IMR-90 (cell line): ENCODE measurements around the gene PRMT1. TPM values are rescaled to one million over a fixed set of nuclear protein-coding genes. Genes with fewer than 3 reads are reported as not detected.

Experiments used
- ATAC-seq: fragments of 200-7000 bp; cut with Tn5 transposase; 2 replicates; pipeline ENCODE4 v1.9.1; 2020; ENCODE audit warnings: low read depth, mild to moderate bottlenecking, moderate library complexity
- BruUV-seq: library from RNA; stranded (reverse); fragments of 400-500 nt; replicated peaks from 2 replicates; lab custom pipeline; 2021; lab: Mats Ljungman, UMichigan
- CTCF ChIA-PET: fragments of 300-600 bp; formaldehyde crosslinking; extraction: SDS; loops from one replicate; lab custom pipeline; 2021; ENCODE audit warnings: antibody characterized with exemption; lab: Yijun Ruan, JAX
- POLR2A ChIA-PET: fragments of 300-600 bp; sonication (Branson Sonifier 250); formaldehyde crosslinking; loops from one replicate; lab custom pipeline; 2022; ENCODE audit warnings: antibody characterized with exemption; ENCODE audit not compliant: unreplicated experiment; lab: Charles Lee
- DNase-seq: peaks from one replicate; pipeline ENCODE4 v3.0.0; 2013
- H2AFZ ChIP-seq: replicated peaks from 2 replicates; pipeline ENCODE3; 2013; ENCODE audit warnings: low read length, mild to moderate bottlenecking; ENCODE audit not compliant: poor library complexity
- H2AK5ac ChIP-seq: 2 replicates; pipeline ENCODE4 v1.6.1; 2013; ENCODE audit warnings: low read depth, low read length, inconsistent platforms
- H2AK9ac ChIP-seq: replicated peaks from 2 replicates; pipeline ENCODE3; 2013; ENCODE audit warnings: mild to moderate bottlenecking, low read depth, low read length, moderate library complexity; ENCODE audit not compliant: poor library complexity
- H2BK120ac ChIP-seq: 2 replicates; pipeline ENCODE4 v1.6.1; 2013; ENCODE audit warnings: low read depth, low read length, inconsistent platforms
- H2BK15ac ChIP-seq: 3 replicates; pipeline ENCODE4 v1.6.1; 2013; ENCODE audit warnings: low read depth, low read length, inconsistent platforms
- H2BK20ac ChIP-seq: 2 replicates; pipeline ENCODE4 v1.6.1; 2013; ENCODE audit warnings: low read depth, mild to moderate bottlenecking, inconsistent platforms, low read length, moderate library complexity
- H2BK5ac ChIP-seq: 2 replicates; pipeline ENCODE4 v1.6.1; 2013; ENCODE audit warnings: mild to moderate bottlenecking, low read depth, low read length, inconsistent platforms; ENCODE audit not compliant: poor library complexity, severe bottlenecking
- H3K14ac ChIP-seq: replicated peaks from 2 replicates; pipeline ENCODE4 v1.6.1; 2013; ENCODE audit warnings: low read depth, low read length, inconsistent platforms
- H3K18ac ChIP-seq: 2 replicates; pipeline ENCODE4 v1.6.1; 2013; ENCODE audit warnings: low read depth, low read length, control low read depth
- H3K23ac ChIP-seq: 2 replicates; pipeline ENCODE4 v1.6.1; 2013; ENCODE audit warnings: low read depth, low read length, inconsistent platforms
- H3K27ac ChIP-seq: 2 replicates; pipeline ENCODE4 v1.5.1; 2013; ENCODE audit warnings: mild to moderate bottlenecking, control low read depth, low read length; ENCODE audit not compliant: insufficient read depth
- H3K27me3 ChIP-seq: 2 replicates; pipeline ENCODE4 v1.6.1; 2013; ENCODE audit warnings: low read length; ENCODE audit not compliant: control insufficient read depth, insufficient read depth
- H3K36me3 ChIP-seq: 2 replicates; pipeline ENCODE4 v1.6.1; 2013; ENCODE audit warnings: low read length, mixed read lengths; ENCODE audit not compliant: control insufficient read depth, insufficient read depth
- H3K4ac ChIP-seq: 2 replicates; pipeline ENCODE4 v1.6.1; 2013; ENCODE audit warnings: low read depth, low read length, inconsistent platforms
- H3K4me1 ChIP-seq: 2 replicates; pipeline ENCODE4 v1.6.1; 2013; ENCODE audit warnings: low read length, mixed read lengths; ENCODE audit not compliant: control insufficient read depth, insufficient read depth
- H3K4me2 ChIP-seq: 2 replicates; pipeline ENCODE4 v1.6.1; 2013; ENCODE audit warnings: low read depth, mild to moderate bottlenecking, control low read depth, low read length, moderate library complexity
- H3K4me3 ChIP-seq: 2 replicates; pipeline ENCODE4 v1.5.1; 2013; ENCODE audit warnings: low read depth, mild to moderate bottlenecking, control low read depth, low read length, moderate library complexity; ENCODE audit not compliant: insufficient read depth
- H3K56ac ChIP-seq: 2 replicates; pipeline ENCODE4 v1.6.1; 2013; ENCODE audit warnings: low read length, inconsistent platforms; ENCODE audit not compliant: insufficient read depth; ENCODE audit errors: extremely low read depth
- H3K79me1 ChIP-seq, 2 experiments: 2 replicates each; pipeline ENCODE4 v1.6.1; 2013; ENCODE audit warnings: low read length in 2 of 2, inconsistent platforms in 1 of 2, low read depth in 1 of 2
- H3K9ac ChIP-seq: 2 replicates; pipeline ENCODE4 v1.6.1; 2013; ENCODE audit warnings: low read depth, low read length, control low read depth
- H3K9me1 ChIP-seq: 2 replicates; pipeline ENCODE4 v1.6.1; 2013; ENCODE audit warnings: low read length, inconsistent platforms; ENCODE audit not compliant: insufficient read depth
- H3K9me3 ChIP-seq: 2 replicates; pipeline ENCODE4 v1.6.1; 2013; ENCODE audit warnings: low read length; ENCODE audit not compliant: control insufficient read depth, insufficient read depth
- H4K20me1 ChIP-seq: 2 replicates; pipeline ENCODE4 v1.6.1; 2013; ENCODE audit warnings: low read length, inconsistent platforms; ENCODE audit not compliant: insufficient read depth
- H4K5ac ChIP-seq: 2 replicates; pipeline ENCODE4 v1.6.1; 2013; ENCODE audit warnings: mild to moderate bottlenecking, low read depth, low read length, control low read depth
- H4K8ac ChIP-seq, 2 experiments: 2 replicates each; pipeline ENCODE4 v1.6.1; 2013; ENCODE audit warnings: low read depth in 2 of 2, low read length in 2 of 2, control low read depth in 1 of 2, inconsistent platforms in 1 of 2
- H4K91ac ChIP-seq: 2 replicates; pipeline ENCODE4 v1.6.1; 2013; ENCODE audit warnings: low read depth, low read length, inconsistent platforms; ENCODE audit not compliant: insufficient read depth
- BHLHE40 ChIP-seq: fragments of 150-350 bp; IDR thresholded peaks from 2 replicates; pipeline ENCODE4 v1.6.1; 2016; ENCODE audit warnings: mild to moderate bottlenecking, low read depth, low read length
- CEBPB ChIP-seq: IDR thresholded peaks from 2 replicates; pipeline ENCODE4 v1.6.1; 2012; ENCODE audit warnings: low read depth, low read length, improper control_type of control experiment
- CHD1 ChIP-seq: IDR thresholded peaks from 2 replicates; pipeline ENCODE4 v1.6.1; 2012; ENCODE audit warnings: low read depth, low read length, improper control_type of control experiment
- FOS ChIP-seq: fragments of 150-350 bp; IDR thresholded peaks from 2 replicates; pipeline ENCODE4 v1.6.1; 2016; ENCODE audit warnings: low read depth, low read length
- MAFK ChIP-seq: IDR thresholded peaks from 2 replicates; pipeline ENCODE4 v1.6.1; 2012; ENCODE audit warnings: low read depth, low read length, improper control_type of control experiment
- MAZ ChIP-seq: IDR thresholded peaks from 2 replicates; pipeline ENCODE4 v1.6.1; 2012; ENCODE audit warnings: low read depth, mild to moderate bottlenecking, low read length, improper control_type of control experiment, moderate library complexity, borderline replicate concordance
- MXI1 ChIP-seq: IDR thresholded peaks from 2 replicates; pipeline ENCODE4 v1.6.1; 2012; ENCODE audit warnings: low read depth, mild to moderate bottlenecking, low read length, moderate library complexity, borderline replicate concordance
- NFE2L2 ChIP-seq: fragments of 150-350 bp; IDR thresholded peaks from 2 replicates; pipeline ENCODE4 v1.6.1; 2016; ENCODE audit warnings: low read depth, mild to moderate bottlenecking, low read length
- POLR2A ChIP-seq: IDR thresholded peaks from 2 replicates; pipeline ENCODE4 v1.6.1; 2012; ENCODE audit warnings: mild to moderate bottlenecking, low read depth, low read length
- RAD21 ChIP-seq: IDR thresholded peaks from 2 replicates; pipeline ENCODE4 v1.6.1; 2012; ENCODE audit warnings: low read length, improper control_type of control experiment
- RCOR1 ChIP-seq: IDR thresholded peaks from 2 replicates; pipeline ENCODE4 v1.6.1; 2012; ENCODE audit warnings: mild to moderate bottlenecking, low read length, improper control_type of control experiment; ENCODE audit not compliant: insufficient replicate concordance
- RFX5 ChIP-seq: IDR thresholded peaks from 2 replicates; pipeline ENCODE4 v1.8.0; 2012; ENCODE audit warnings: low read depth, mild to moderate bottlenecking, low read length, moderate library complexity
- SMC3 ChIP-seq: fragments of 150-350 bp; IDR thresholded peaks from 2 replicates; pipeline ENCODE4 v1.6.1; 2016; ENCODE audit warnings: low read depth, mild to moderate bottlenecking, antibody characterized with exemption, low read length, moderate library complexity
- WGBS, 2 experiments: methylation state at CpG; one replicate each; pipeline versions ENCODE4 v1.1.5 to v1.1.7; 2013; ENCODE audit warnings: missing lambda C conversion rate in 2 of 2; ENCODE audit not compliant: insufficient read length in 1 of 2; ENCODE audit errors: extremely low coverage in 2 of 2; 5-methylcytosine and 5-hydroxymethylcytosine counted together
- dilution Hi-C: fragments of 300-500 bp; cut with HindIII; formaldehyde crosslinking; loops from one replicate; pipeline ENCODE4 v1.14.3; 2018; ENCODE audit warnings: low sequenced_read_pairs; ENCODE audit not compliant: unreplicated experiment
- in situ Hi-C: fragments of 300-500 bp; cut with MboI; formaldehyde crosslinking; loops from 3 replicates; pipeline ENCODE4 v1.14.3; 2019; ENCODE audit warnings: low sequenced_read_pairs, inconsistent platforms, mixed read lengths
- intact Hi-C: fragments of 100-400 bp; cut with micrococcal nuclease; formaldehyde crosslinking; loops from 2 replicates; pipeline ENCODE4 v1.10.0; 2022
- polyA plus RNA-seq, 3 experiments: library from polyadenylated mRNA; depleted of rRNA; stranded (reverse); fragments of >200 nt; gene quantifications; 2 replicates each; pipeline ENCODE4 v1.2.3, GENCODE V29; 2012; ENCODE audit warnings: low replicate concordance in 1 of 3
- total RNA-seq: library from RNA; depleted of rRNA; stranded (reverse); fragments of >200 nt; gene quantifications from 2 replicates; pipeline ENCODE4 v1.2.3, GENCODE V29; 2012
- TF ChIP-seq, protein P1 (sequence below): conservative IDR thresholded peaks from 2 replicates; pipeline ENCODE4 v1.5.1; 2012; ENCODE audit warnings: mild to moderate bottlenecking, low read depth, low read length, improper control_type of control experiment
- TF ChIP-seq, protein P2 (sequence below): fragments of 150-350 bp; IDR thresholded peaks from 2 replicates; pipeline ENCODE4 v1.6.1; 2016; ENCODE audit warnings: low read depth, mild to moderate bottlenecking, low read length, moderate library complexity, borderline replicate concordance
- TF ChIP-seq, protein P3 (sequence below): fragments of 150-350 bp; IDR thresholded peaks from 2 replicates; pipeline ENCODE4 v1.6.1; 2017; ENCODE audit warnings: mild to moderate bottlenecking, antibody characterized with exemption, low read length, low read depth

The PRMT1 gene
- total and polyA plus RNA-seq, 2 of the 4 experiments (the other 2 are of a cell fraction), result 497 to 840 TPM

- H3K14ac ChIP-seq, result no peak overlapping the region
- H3K9me1 ChIP-seq, result no peaks in the 10 kb centered on the region
- H4K5ac ChIP-seq, result no peak overlapping the region
- no peak overlapping the region for H3K18ac ChIP-seq
- BruUV-seq, result no TSS peak
- CTCF ChIA-PET, result interaction anchor here (0.6 kb wide), 1 partner anchor 1566 kb away, joined by 3 read pairs; no protein-coding TSS in a partner anchor
- DNase-seq (no peak), ATAC-seq (no peak)
- H3K9me3 ChIP-seq, result no peaks in the 10 kb centered on the region
- peaks cover 82% of the 10 kb centered on the region for H3K36me3 ChIP-seq
- H3K9ac ChIP-seq, result no peak overlapping the region
- H2AK5ac ChIP-seq, result no peak overlapping the region
- no peak overlapping the region for H3K27ac ChIP-seq
- TF ChIP-seq, protein P1, sequence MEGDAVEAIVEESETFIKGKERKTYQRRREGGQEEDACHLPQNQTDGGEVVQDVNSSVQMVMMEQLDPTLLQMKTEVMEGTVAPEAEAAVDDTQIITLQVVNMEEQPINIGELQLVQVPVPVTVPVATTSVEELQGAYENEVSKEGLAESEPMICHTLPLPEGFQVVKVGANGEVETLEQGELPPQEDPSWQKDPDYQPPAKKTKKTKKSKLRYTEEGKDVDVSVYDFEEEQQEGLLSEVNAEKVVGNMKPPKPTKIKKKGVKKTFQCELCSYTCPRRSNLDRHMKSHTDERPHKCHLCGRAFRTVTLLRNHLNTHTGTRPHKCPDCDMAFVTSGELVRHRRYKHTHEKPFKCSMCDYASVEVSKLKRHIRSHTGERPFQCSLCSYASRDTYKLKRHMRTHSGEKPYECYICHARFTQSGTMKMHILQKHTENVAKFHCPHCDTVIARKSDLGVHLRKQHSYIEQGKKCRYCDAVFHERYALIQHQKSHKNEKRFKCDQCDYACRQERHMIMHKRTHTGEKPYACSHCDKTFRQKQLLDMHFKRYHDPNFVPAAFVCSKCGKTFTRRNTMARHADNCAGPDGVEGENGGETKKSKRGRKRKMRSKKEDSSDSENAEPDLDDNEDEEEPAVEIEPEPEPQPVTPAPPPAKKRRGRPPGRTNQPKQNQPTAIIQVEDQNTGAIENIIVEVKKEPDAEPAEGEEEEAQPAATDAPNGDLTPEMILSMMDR, result no peak
- TF ChIP-seq RFX5 (no peak), BHLHE40 (no peak), POLR2A (no peak), FOS (no peak), MAFK (no peak), NFE2L2 (no peak), RCOR1 (no peak), SMC3 (no peak), CHD1 (no peak), MXI1 (no peak), MAZ (no peak), CEBPB (no peak), RAD21 (no peak)
- TF ChIP-seq, protein P2, sequence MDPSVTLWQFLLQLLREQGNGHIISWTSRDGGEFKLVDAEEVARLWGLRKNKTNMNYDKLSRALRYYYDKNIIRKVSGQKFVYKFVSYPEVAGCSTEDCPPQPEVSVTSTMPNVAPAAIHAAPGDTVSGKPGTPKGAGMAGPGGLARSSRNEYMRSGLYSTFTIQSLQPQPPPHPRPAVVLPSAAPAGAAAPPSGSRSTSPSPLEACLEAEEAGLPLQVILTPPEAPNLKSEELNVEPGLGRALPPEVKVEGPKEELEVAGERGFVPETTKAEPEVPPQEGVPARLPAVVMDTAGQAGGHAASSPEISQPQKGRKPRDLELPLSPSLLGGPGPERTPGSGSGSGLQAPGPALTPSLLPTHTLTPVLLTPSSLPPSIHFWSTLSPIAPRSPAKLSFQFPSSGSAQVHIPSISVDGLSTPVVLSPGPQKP, result no peak
- TF ChIP-seq, protein P3, sequence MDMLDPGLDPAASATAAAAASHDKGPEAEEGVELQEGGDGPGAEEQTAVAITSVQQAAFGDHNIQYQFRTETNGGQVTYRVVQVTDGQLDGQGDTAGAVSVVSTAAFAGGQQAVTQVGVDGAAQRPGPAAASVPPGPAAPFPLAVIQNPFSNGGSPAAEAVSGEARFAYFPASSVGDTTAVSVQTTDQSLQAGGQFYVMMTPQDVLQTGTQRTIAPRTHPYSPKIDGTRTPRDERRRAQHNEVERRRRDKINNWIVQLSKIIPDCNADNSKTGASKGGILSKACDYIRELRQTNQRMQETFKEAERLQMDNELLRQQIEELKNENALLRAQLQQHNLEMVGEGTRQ, result no peak
- H3K4me2 ChIP-seq, result no peak overlapping the region
- no peak overlapping the region for H2BK20ac ChIP-seq
- peaks cover 12 to 48% of the 10 kb centered on the region in 2 experiments; a peak in 2 of 4 replicates for H3K79me1 ChIP-seq
- no peak overlapping the region for H3K56ac ChIP-seq
- 92% methylated on average over 12 of the region's 17 CpGs; no CpG with 5 or more reads in 1 of the 2 experiments for WGBS, 2 experiments
- H2AFZ ChIP-seq, result no peak overlapping the region
- H2BK5ac ChIP-seq, result no peak overlapping the region
- H3K4me1 ChIP-seq, result no peaks in the 10 kb centered on the region
- peaks cover 33% of the 10 kb centered on the region for H4K20me1 ChIP-seq
- H4K91ac ChIP-seq, result no peak overlapping the region
- H4K8ac ChIP-seq, result no peak overlapping the region
- POLR2A ChIA-PET, result no interaction called here
- intact Hi-C loops (no loop called here), dilution Hi-C loops (no loop called here), in situ Hi-C loops (no loop called here)
- no peak overlapping the region for H2BK120ac ChIP-seq
- H3K4me3 ChIP-seq, result no peak overlapping the region
- H3K27me3 ChIP-seq, result no peaks in the 10 kb centered on the region
- peak overlapping the region; percentile 45 for H2AK9ac ChIP-seq
- no peak overlapping the region for H2BK15ac ChIP-seq
- no peak overlapping the region for H3K4ac ChIP-seq
- no peak overlapping the region for H3K23ac ChIP-seq
Observed at GRCh38 chr19:49656456-49657109, 20.5 kb upstream of the PRMT1 start.
